ENCODE results near the gene MEF2A. TPM values are rescaled to one million over a fixed set of nuclear protein-coding genes. Genes with fewer than 3 reads are reported as not detected.

Gene MEF2A
- total RNA-seq, 1 experiment from 2014 or later = 30.7 TPM

- Mint-ChIP-seq H3K9me3 (no peaks in the 10 kb centered on the region; the same call in 1 of the 2 replicates), H3K4me1 (peaks cover 67% of the 10 kb centered on the region)
- CTCF ChIA-PET = interaction anchor here (0.6 kb wide), 1 partner anchor 12 kb away, joined by 3 read pairs; no protein-coding TSS in a partner anchor
Observed at GRCh38 chr15:99605490-99605931, 39.7 kb downstream of the MEF2A start.

GRCh38 chr15:99605990-99606389 is 40.2 kb downstream of the MEF2A start:
- POLR2A ChIA-PET = no interaction called here
- Mint-ChIP-seq H3K36me3 (peaks cover 4% of the 10 kb centered on the region), H3K4me1 (peaks cover 69% of the 10 kb centered on the region), H3K9me3 (no peaks in the 10 kb centered on the region), H3K27ac (peak overlapping the region; percentile 90), H3K27me3 (ENCODE audit: low read depth) (no peaks in the 10 kb centered on the region), H3K4me3 (no peak overlapping the region)
- no peak for DNase-seq (ENCODE audit: low spot score)
- TF ChIP-seq NFE2L1 (CRISPR knock-in tag; IDR thresholded peaks at IDR 0.05) (no peak), NFATC4 (CRISPR knock-in tag; IDR thresholded peaks at IDR 0.05) (no peak), ZNF263 (CRISPR knock-in tag; IDR thresholded peaks at IDR 0.05; ENCODE audit: low read depth) (no peak), ETV6 (CRISPR knock-in tag; IDR thresholded peaks at IDR 0.05) (no peak), ZNF423 (CRISPR knock-in tag; IDR thresholded peaks at IDR 0.05) (no peak), GTF2I (CRISPR knock-in tag; conservative IDR thresholded peaks at IDR 0.05) (no peak), SP1 (CRISPR knock-in tag; conservative IDR thresholded peaks at IDR 0.05) (no peak), SMAD3 (CRISPR knock-in tag; IDR thresholded peaks at IDR 0.05; ENCODE audit: borderline replicate concordance) (no peak), IRF2 (CRISPR knock-in tag; IDR thresholded peaks at IDR 0.05; ENCODE audit: borderline replicate concordance, low read depth) (no peak), PRRX2 (CRISPR knock-in tag; IDR thresholded peaks at IDR 0.05) (no peak)
- CTCF ChIA-PET = no interaction called here
- no peak for ATAC-seq

More at GRCh38 chr15:99605490-99605931, 39.7 kb downstream of the MEF2A start:
- Mint-ChIP-seq H3K27ac (peak overlapping the region; percentile 90), H3K36me3 (peaks cover 7% of the 10 kb centered on the region), H3K4me3 (no peak overlapping the region), H3K27me3 (ENCODE audit: low read depth) (no peaks in the 10 kb centered on the region)
- TF ChIP-seq TP53 (CRISPR knock-in tag; IDR thresholded peaks at IDR 0.05) (no peak), NR2C2 (CRISPR knock-in tag; IDR thresholded peaks at IDR 0.05) (no peak), CBFB (CRISPR knock-in tag; IDR thresholded peaks at IDR 0.05; ENCODE audit: low read depth) (no peak), PREB (CRISPR knock-in tag; IDR thresholded peaks at IDR 0.05; ENCODE audit: borderline replicate concordance) (no peak), FOXJ3 (CRISPR knock-in tag; IDR thresholded peaks at IDR 0.05; ENCODE audit: borderline replicate concordance) (no peak), GTF2I (CRISPR knock-in tag; conservative IDR thresholded peaks at IDR 0.05) (no peak), ZNF219 (CRISPR knock-in tag; IDR thresholded peaks at IDR 0.05; ENCODE audit: borderline replicate concordance) (no peak), NFYB (CRISPR knock-in tag; conservative IDR thresholded peaks at IDR 0.05; ENCODE audit: low read depth) (no peak), SP1 (CRISPR knock-in tag; conservative IDR thresholded peaks at IDR 0.05) (no peak), SOX15 (CRISPR knock-in tag; IDR thresholded peaks at IDR 0.05) (no peak)
- POLR2A ChIA-PET = no interaction called here
- peak; percentile 31; the same call in 1 of the 2 replicates for ATAC-seq
- no peak for DNase-seq (ENCODE audit: low spot score)

GRCh38 chr15:99606646-99607045 is 40.9 kb downstream of the MEF2A start:
- H3K27me3 Mint-ChIP-seq (ENCODE audit: low read depth) = no peaks in the 10 kb centered on the region
- H3K36me3 Mint-ChIP-seq = no peaks in the 10 kb centered on the region; the same call in 1 of the 2 replicates
- TF ChIP-seq SMAD3 (CRISPR knock-in tag; IDR thresholded peaks at IDR 0.05; ENCODE audit: borderline replicate concordance) (no peak), USF1 (CRISPR knock-in tag; IDR thresholded peaks at IDR 0.05) (no peak), AFF4 (CRISPR knock-in tag; IDR thresholded peaks at IDR 0.05; ENCODE audit: borderline replicate concordance) (no peak), KAT7 (CRISPR knock-in tag; IDR thresholded peaks at IDR 0.05; ENCODE audit: borderline replicate concordance) (no peak), ZBTB43 (CRISPR knock-in tag; IDR thresholded peaks at IDR 0.05) (no peak), ZNF425 (CRISPR knock-in tag; conservative IDR thresholded peaks at IDR 0.05) (no peak)
- no peak overlapping the region for H3K4me3 Mint-ChIP-seq
- CTCF ChIA-PET = no interaction called here
- H3K9me3 Mint-ChIP-seq = no peaks in the 10 kb centered on the region
- ATAC-seq (no peak), DNase-seq (ENCODE audit: low spot score) (no peak)
- peaks cover 69% of the 10 kb centered on the region for H3K4me1 Mint-ChIP-seq
- peak overlapping the region; percentile 16; the same call in 1 of the 2 replicates for H3K27ac Mint-ChIP-seq
- POLR2A ChIA-PET = no interaction called here
